Measurements from ENCODE around the gene PCBD1.
"Not testable (repeated sequence)": the region's sequence is repeated elsewhere in the genome, so short reads cannot be mapped to it uniquely, and the experiment has no call there.

The PCBD1 gene

GRCh38 chr10:70920519-70920918, 32.2 kb upstream of the PCBD1 start:
- DNase-seq (ENCODE audit: extremely low spot score) = no peak
- TF ChIP-seq LEF1 (IDR thresholded peaks at IDR 0.05; ENCODE audit: borderline replicate concordance) (no peak), HDGF (IDR thresholded peaks at IDR 0.05; ENCODE audit: borderline replicate concordance) (no peak)
- CTCF ChIA-PET = no interaction called here
- POLR2A ChIA-PET = no interaction called here

- DNase-seq (ENCODE audit: extremely low spot score); POLR2A ChIA-PET; CTCF ChIA-PET: not testable (repeated sequence)
Observed at GRCh38 chr10:70919906-70920305, 31.5 kb upstream of the PCBD1 start.

GRCh38 chr10:70918851-70919530, 30.6 kb upstream of the PCBD1 start:
- POLR2A ChIA-PET = no interaction called here
- TF ChIP-seq FOXK2 (IDR thresholded peaks at IDR 0.05) (no peak), NFRKB (IDR thresholded peaks at IDR 0.05) (no peak), PKNOX1 (IDR thresholded peaks at IDR 0.05) (no peak), HDGF (IDR thresholded peaks at IDR 0.05; ENCODE audit: borderline replicate concordance) (no peak), ELF4 (IDR thresholded peaks at IDR 0.05) (no peak), CTBP1 (IDR thresholded peaks at IDR 0.05; ENCODE audit: borderline replicate concordance) (no peak), TARDBP (IDR thresholded peaks at IDR 0.05) (no peak)
- CTCF ChIA-PET = no interaction called here
- no peak for DNase-seq (ENCODE audit: extremely low spot score)

- no peak for TF ChIP-seq ZNF384 (IDR thresholded peaks at IDR 0.05)
- no peak for TF ChIP-seq CTBP1 (IDR thresholded peaks at IDR 0.05; ENCODE audit: borderline replicate concordance)
- TF ChIP-seq SUZ12 (IDR thresholded peaks at IDR 0.05) = no peak
- TF ChIP-seq NFRKB (IDR thresholded peaks at IDR 0.05) = no peak
- no peak for TF ChIP-seq ELF4 (IDR thresholded peaks at IDR 0.05)
- no peak for TF ChIP-seq FOXM1 (IDR thresholded peaks at IDR 0.05; ENCODE audit: borderline replicate concordance)
- TF ChIP-seq BHLHE40 (IDR thresholded peaks at IDR 0.05; ENCODE audit: borderline replicate concordance) = no peak
- no peak for TF ChIP-seq SP1 (IDR thresholded peaks at IDR 0.05)
- no peak for TF ChIP-seq PKNOX1 (IDR thresholded peaks at IDR 0.05)
- no peak for TF ChIP-seq HDGF (IDR thresholded peaks at IDR 0.05; ENCODE audit: borderline replicate concordance)
- TF ChIP-seq LEF1 (IDR thresholded peaks at IDR 0.05; ENCODE audit: borderline replicate concordance) = no peak
- no peak for TF ChIP-seq TARDBP (IDR thresholded peaks at IDR 0.05)
- no peak for TF ChIP-seq FOXA1 (IDR thresholded peaks at IDR 0.05)
- no peak for TF ChIP-seq L3MBTL2 (conservative IDR thresholded peaks at IDR 0.05)
- no peak for DNase-seq (ENCODE audit: extremely low spot score)
- ChIA-PET POLR2A (no interaction called here), CTCF (interaction anchor here (0.7 kb wide), 1 partner anchor 301 kb away, joined by 3 read pairs; no protein-coding TSS in a partner anchor)
Observed at GRCh38 chr10:70917635-70918034, 29.3 kb upstream of the PCBD1 start.

GRCh38 chr10:70917226-70917625, 28.9 kb upstream of the PCBD1 start:
- CTCF ChIA-PET = interaction anchor here (0.6 to 0.7 kb wide), 2 partner anchors 11 to 301 kb away, joined by 3 read pairs; no protein-coding TSS in a partner anchor
- DNase-seq (ENCODE audit: extremely low spot score) = no peak
- POLR2A ChIA-PET = no interaction called here
- TF ChIP-seq TARDBP (IDR thresholded peaks at IDR 0.05) (no peak), SUZ12 (IDR thresholded peaks at IDR 0.05) (no peak), ARNT (IDR thresholded peaks at IDR 0.05) (no peak), HDGF (IDR thresholded peaks at IDR 0.05; ENCODE audit: borderline replicate concordance) (no peak), ELF4 (IDR thresholded peaks at IDR 0.05) (no peak), FOXM1 (IDR thresholded peaks at IDR 0.05; ENCODE audit: borderline replicate concordance) (no peak), FOXA1 (IDR thresholded peaks at IDR 0.05) (no peak), BHLHE40 (IDR thresholded peaks at IDR 0.05; ENCODE audit: borderline replicate concordance) (no peak), L3MBTL2 (conservative IDR thresholded peaks at IDR 0.05) (no peak), SP1 (IDR thresholded peaks at IDR 0.05) (no peak), NFRKB (IDR thresholded peaks at IDR 0.05) (no peak), LEF1 (IDR thresholded peaks at IDR 0.05; ENCODE audit: borderline replicate concordance) (no peak), FOXK2 (IDR thresholded peaks at IDR 0.05) (no peak), PKNOX1 (IDR thresholded peaks at IDR 0.05) (no peak), CTBP1 (IDR thresholded peaks at IDR 0.05; ENCODE audit: borderline replicate concordance) (no peak), ZNF384 (IDR thresholded peaks at IDR 0.05) (no peak)

- TF ChIP-seq ELF4 (IDR thresholded peaks at IDR 0.05) = no peak
- TF ChIP-seq CTBP1 (IDR thresholded peaks at IDR 0.05; ENCODE audit: borderline replicate concordance) = no peak
- TF ChIP-seq L3MBTL2 (conservative IDR thresholded peaks at IDR 0.05) = no peak
- no peak for TF ChIP-seq LEF1 (IDR thresholded peaks at IDR 0.05; ENCODE audit: borderline replicate concordance)
- TF ChIP-seq ARNT (IDR thresholded peaks at IDR 0.05) = no peak
- TF ChIP-seq TARDBP (IDR thresholded peaks at IDR 0.05) = no peak
- no peak for TF ChIP-seq ZNF384 (IDR thresholded peaks at IDR 0.05)
- no peak for TF ChIP-seq NFRKB (IDR thresholded peaks at IDR 0.05)
- no peak for TF ChIP-seq SP1 (IDR thresholded peaks at IDR 0.05)
- TF ChIP-seq SUZ12 (IDR thresholded peaks at IDR 0.05) = no peak
- TF ChIP-seq FOXA1 (IDR thresholded peaks at IDR 0.05) = no peak
- no peak for TF ChIP-seq FOXK2 (IDR thresholded peaks at IDR 0.05)
- no peak for TF ChIP-seq PKNOX1 (IDR thresholded peaks at IDR 0.05)
- TF ChIP-seq BHLHE40 (IDR thresholded peaks at IDR 0.05; ENCODE audit: borderline replicate concordance) = no peak
- no peak for TF ChIP-seq FOXM1 (IDR thresholded peaks at IDR 0.05; ENCODE audit: borderline replicate concordance)
- no peak for TF ChIP-seq HDGF (IDR thresholded peaks at IDR 0.05; ENCODE audit: borderline replicate concordance)
- no peak for DNase-seq (ENCODE audit: extremely low spot score)
- POLR2A ChIA-PET = no interaction called here
- CTCF ChIA-PET = no interaction called here
Observed at GRCh38 chr10:70916241-70916640, 27.9 kb upstream of the PCBD1 start.

All from HEK293T (cell line).